Measurements from ENCODE around the gene RBMXL3. TPM values are rescaled to one million over a fixed set of nuclear protein-coding genes. Genes with fewer than 3 reads are reported as not detected.

The RBMXL3 gene
- polyA plus RNA-seq, 1 donor: not detected

- DNase-seq: peak; percentile 60
These were observed 44.6 kb downstream of the RBMXL3 start, which contains the start of gene LRCH2 for GRCh38 chrX:115233497-115234455. Gene LRCH2 (minus strand): TSS chrX:115234096. CDS start chrX:115234041, 55 bp downstream.

- DNase-seq: no peak
These were observed 45.3 kb downstream of the RBMXL3 start for GRCh38 chrX:115234461-115234860.

- DNase-seq: no peak
These were observed 47.4 kb downstream of the RBMXL3 start for GRCh38 chrX:115236560-115236959.

GRCh38 chrX:115237056-115237455 is 47.8 kb downstream of the RBMXL3 start:
- DNase-seq: no peak

Other genes with a start within 250 kb of the RBMXL3 start
- gene IL13RA2, start 171.8 kb upstream of the RBMXL3 start, polyA plus RNA-seq (ENCODE audit: insufficient read length): 1.6 TPM
- 15.3 TPM for gene LRCH2, start 44.7 kb downstream of the RBMXL3 start, polyA plus RNA-seq (ENCODE audit: insufficient read length)
- not detected for gene LUZP4, start 100.3 kb downstream of the RBMXL3 start, polyA plus RNA-seq (ENCODE audit: insufficient read length)

All from left kidney (tissue), 2 donors.